NCI-H146 treated with DMSO at 0.1 percent for 48 hours (cell line): Measurements from ENCODE around the gene C1orf74.

Experiments
- DNase-seq: peaks from one replicate; lab custom pipeline; 2025; ENCODE audit not compliant: unreplicated experiment; lab: John Stamatoyannopoulos, UW

The C1orf74 gene

GRCh38 chr1:209747580-209748262 lies 36.6 kb downstream of the C1orf74 start:
- no peak for DNase-seq

DNA sequence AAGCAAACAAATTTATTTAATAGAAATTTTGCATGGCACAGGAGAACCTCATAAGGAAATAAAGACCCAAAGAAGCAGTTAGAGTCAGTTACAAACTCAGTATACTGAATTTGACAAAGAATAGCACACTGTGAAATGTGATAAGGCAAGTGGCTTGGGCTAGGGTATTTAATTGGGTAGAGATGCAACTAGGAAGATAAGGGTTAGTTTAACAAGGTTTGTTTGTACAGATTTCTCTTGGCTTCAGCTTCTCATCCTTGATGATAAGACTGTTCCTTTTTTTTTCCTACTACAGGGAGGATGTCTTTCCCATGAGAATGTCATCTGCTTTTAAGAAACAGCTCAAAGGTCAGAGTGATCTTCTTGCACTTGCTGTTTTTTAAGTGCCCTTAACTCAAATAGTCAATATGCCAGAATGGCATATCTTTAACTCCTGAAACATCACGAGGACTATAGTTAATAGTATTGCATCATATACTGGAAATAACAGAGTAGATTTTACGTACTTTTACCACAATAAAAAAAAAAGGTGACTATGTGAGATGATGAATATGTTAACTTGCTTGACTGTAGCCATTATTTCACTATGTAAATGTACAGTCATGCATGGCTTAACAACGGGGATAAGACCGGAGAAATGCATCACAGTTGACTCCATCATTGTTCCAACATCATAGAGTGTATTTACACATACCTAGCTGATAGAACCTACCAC lies 37.8 kb downstream of the C1orf74 start:
- no peak for DNase-seq

GRCh38 chr1:209743145-209743482 lies 41.2 kb downstream of the C1orf74 start:
- no peak for DNase-seq

- DNase-seq = no peak
Measured at GRCh38 chr1:209742409-209743144, 41.8 kb downstream of the C1orf74 start.

DNA sequence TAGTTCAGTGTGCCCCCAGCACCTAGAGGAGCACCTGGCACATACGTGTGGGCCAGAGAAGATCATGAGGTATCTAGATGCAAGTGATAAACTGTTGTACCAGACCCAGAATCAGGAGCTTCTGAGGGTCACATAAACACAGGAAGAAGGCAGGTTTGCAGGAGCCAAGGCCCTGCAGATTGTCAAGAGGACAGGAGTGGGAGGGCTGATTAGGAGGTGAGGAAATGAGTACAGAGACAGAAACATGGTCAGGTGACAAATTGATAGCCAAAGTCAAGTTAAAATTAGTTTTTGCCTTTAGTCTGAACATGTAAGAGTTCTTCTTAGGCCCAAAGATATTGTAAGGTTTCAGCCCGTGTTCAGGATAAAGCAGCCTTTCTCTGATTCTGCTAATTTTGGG lies 42.5 kb downstream of the C1orf74 start:
- no peak for DNase-seq

DNA sequence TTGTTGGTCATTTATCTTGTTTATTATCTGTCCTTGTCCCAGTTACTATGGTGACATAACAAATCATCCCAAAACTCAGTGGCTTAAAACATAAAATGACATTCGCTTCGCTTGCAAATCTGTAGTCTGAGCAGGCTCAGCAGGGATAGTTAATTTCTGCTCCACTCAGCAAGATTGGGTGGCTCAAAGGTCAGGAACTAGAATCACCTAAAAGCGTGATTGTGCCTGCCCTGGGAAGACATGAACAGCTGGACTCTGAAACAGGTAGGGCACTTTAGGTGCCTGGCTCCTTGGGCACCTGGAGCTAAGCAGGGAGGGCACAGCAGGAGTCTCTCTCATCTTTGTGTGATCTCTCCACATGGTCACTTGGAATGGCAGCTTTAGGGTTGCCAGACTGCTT lies 43.2 kb downstream of the C1orf74 start:
- DNase-seq = no peak

DNA sequence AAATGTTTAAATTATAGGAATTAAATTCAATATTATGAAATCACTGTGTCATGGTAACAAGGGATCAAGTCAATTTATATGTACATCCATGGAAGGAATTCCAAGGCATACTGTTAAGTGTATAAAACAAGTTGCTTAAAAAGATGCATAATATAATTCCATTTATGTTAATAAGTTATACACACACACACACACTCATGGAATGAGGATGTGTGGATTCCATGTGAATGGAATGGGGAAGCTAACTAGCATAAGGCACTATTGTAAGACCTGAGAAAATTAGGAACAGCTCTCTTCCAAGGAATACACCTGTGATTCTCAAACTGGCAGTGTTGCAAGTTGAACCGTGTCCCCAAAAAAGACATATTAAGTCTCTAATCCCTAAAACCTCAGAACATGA lies 46.1 kb downstream of the C1orf74 start:
- no peak for DNase-seq

DNA sequence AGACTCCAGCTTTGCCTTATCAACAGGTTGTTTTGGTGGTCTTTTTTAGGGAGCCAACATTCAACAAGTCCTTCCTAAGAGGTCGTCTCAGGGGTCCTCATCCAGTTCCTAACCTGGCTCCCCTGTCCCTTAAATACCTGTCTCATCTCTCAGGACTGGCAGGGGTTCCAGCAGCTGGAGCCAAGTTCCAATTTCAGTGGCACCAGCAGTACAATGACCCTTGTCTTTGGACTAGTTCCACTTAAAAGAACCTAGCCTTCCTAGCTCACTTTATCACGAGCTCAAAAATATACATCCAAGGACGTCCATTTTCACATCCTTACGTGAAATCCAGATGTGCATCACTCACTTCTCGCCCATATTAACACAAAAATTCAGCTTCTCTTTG lies 47.2 kb downstream of the C1orf74 start:
- no peak for DNase-seq

DNA sequence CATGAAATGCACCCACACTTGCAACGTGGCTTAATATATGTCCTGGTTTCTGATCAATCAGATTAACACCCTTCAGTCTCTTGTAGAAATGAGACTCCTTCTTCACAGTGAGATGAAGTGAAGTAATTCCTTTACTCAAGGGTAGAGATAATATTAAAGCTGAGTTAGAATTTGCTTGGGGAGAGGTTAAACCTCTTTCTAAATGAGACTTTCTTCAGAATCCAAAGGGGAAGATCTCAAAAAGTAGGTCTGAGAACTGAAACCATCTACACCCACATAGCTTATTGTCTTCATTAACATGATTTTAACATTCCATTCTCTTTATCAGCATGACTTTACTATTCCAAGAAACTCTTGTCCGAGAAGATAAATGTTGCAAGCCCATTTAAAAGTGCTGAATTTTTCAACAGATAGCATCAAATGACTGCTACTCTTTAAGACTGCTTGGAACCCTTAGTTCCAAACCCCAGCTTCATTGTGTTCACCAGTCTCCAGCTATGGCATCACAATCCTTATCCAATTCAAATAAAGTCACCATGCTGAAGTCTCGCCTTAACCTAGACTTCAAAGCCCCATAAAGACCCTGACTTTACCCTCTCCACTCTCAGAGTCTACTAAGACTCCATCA lies 47.8 kb downstream of the C1orf74 start:
- no peak for DNase-seq

DNA sequence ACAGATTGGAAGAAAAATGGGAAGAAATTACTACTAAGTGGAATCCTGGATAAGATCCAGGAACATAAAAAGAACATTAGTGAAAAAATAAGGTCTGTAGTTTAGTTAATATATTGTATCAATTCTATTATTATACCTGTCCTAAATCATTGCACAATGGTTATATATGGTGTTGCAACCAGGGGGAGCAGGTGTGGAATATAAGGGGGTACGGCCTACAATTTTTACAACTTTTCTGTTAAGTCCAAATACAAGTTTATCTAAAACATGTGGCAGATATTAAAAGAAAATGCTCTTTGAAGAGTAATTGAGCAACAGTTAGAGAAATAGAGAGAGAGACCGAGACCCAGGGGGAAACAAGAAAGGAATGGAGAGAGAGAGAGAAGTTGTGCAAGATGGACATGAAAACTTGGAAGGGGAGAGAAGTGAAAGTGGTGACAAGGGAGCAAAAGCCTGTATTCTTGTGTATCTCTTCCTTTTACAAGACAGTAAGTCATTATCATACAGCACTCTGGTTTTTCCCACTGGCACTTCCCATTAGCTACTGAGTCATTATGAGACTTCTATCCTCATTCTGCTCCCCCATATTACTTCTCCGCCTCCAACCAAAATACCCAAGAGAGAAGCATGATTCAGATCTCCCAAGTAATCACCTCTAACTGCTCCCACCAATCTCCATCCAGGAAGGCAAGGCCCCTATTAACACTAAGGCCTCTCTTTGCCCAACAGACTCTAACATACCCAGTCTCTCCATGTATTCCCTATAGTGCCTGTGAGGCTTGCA lies 50.8 kb downstream of the C1orf74 start:
- DNase-seq = no peak

DNA sequence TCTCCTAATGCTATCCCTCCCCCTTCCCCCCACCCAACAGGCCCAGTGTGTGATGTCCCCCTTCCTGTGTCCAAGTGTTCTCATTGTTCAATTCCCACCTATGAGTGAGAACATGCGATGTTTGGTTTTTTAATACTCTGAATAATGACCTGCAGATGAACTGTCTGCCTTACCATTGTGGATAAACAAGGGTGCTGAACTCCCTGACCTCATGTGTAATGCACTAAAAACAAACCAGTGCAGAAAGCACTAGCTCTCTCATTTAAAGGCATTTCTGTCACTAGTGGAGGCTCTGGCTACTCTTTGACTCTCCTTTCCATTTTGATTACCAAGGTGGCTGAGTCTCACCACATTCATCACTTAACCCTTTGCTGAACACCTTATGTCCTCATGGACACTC lies 51.6 kb downstream of the C1orf74 start:
- no peak for DNase-seq

- DNase-seq = no peak
Measured at GRCh38 chr1:209729436-209729835, 54.9 kb downstream of the C1orf74 start.
